Activated naive CD8-positive, alpha-beta T cell treated with anti-CD3 and anti-CD28 coated beads for 36 hours (primary cell): ENCODE results near the gene MAGEB1. TPM values are rescaled to one million over a fixed set of nuclear protein-coding genes. Genes with fewer than 3 reads are reported as not detected.

Experiments used
- DNase-seq: peaks from one replicate; pipeline ENCODE4 v3.0.0; 2021
- H3K27ac Mint-ChIP-seq: one replicate; pipeline ENCODE4 v1.8.0; 2022; ENCODE audit warnings: mild to moderate bottlenecking, moderate library complexity, mixed read lengths
- H3K27me3 Mint-ChIP-seq: one replicate; pipeline ENCODE4 v1.8.0; 2022; ENCODE audit warnings: mild to moderate bottlenecking, mixed read lengths
- H3K36me3 Mint-ChIP-seq: one replicate; pipeline ENCODE4 v1.8.0; 2021; ENCODE audit warnings: mild to moderate bottlenecking, mixed read lengths
- H3K4me1 Mint-ChIP-seq: one replicate; pipeline ENCODE4 v1.8.0; 2021; ENCODE audit warnings: mixed read lengths
- H3K4me3 Mint-ChIP-seq: one replicate; pipeline ENCODE4 v1.8.0; 2022; ENCODE audit warnings: mild to moderate bottlenecking, moderate library complexity, mixed read lengths
- H3K9me3 Mint-ChIP-seq: one replicate; pipeline ENCODE4 v1.8.0; 2022; ENCODE audit warnings: mixed read lengths
- total RNA-seq, 2 experiments: library from RNA; stranded (reverse); gene quantifications; one replicate each; pipeline ENCODE4 v1.2.3, GENCODE V29; 2021

The MAGEB1 gene
- total RNA-seq, 2 experiments from 2014 or later = not detected

- Mint-ChIP-seq H3K36me3 (no peaks in the 10 kb centered on the region), H3K27me3 (no peaks in the 10 kb centered on the region), H3K27ac (no peak overlapping the region), H3K9me3 (no peaks in the 10 kb centered on the region), H3K4me3 (no peak overlapping the region), H3K4me1 (no peaks in the 10 kb centered on the region)
- no peak for DNase-seq
Observed at GRCh38 chrX:30270639-30271038, 23.7 kb downstream of the MAGEB1 start.

- Mint-ChIP-seq H3K27me3 (no peaks in the 10 kb centered on the region), H3K9me3 (no peaks in the 10 kb centered on the region), H3K27ac (no peak overlapping the region), H3K4me3 (no peak overlapping the region), H3K4me1 (no peaks in the 10 kb centered on the region), H3K36me3 (no peaks in the 10 kb centered on the region)
- DNase-seq = no peak
Observed at GRCh38 chrX:30275498-30275897, 28.6 kb downstream of the MAGEB1 start.

GRCh38 chrX:30278365-30278764 is 31.4 kb downstream of the MAGEB1 start:
- H3K27ac Mint-ChIP-seq = no peak overlapping the region
- H3K9me3 Mint-ChIP-seq = no peaks in the 10 kb centered on the region
- H3K4me3 Mint-ChIP-seq = no peak overlapping the region
- H3K27me3 Mint-ChIP-seq = no peaks in the 10 kb centered on the region
- no peak for DNase-seq
- no peaks in the 10 kb centered on the region for H3K36me3 Mint-ChIP-seq
- no peaks in the 10 kb centered on the region for H3K4me1 Mint-ChIP-seq

DNA sequence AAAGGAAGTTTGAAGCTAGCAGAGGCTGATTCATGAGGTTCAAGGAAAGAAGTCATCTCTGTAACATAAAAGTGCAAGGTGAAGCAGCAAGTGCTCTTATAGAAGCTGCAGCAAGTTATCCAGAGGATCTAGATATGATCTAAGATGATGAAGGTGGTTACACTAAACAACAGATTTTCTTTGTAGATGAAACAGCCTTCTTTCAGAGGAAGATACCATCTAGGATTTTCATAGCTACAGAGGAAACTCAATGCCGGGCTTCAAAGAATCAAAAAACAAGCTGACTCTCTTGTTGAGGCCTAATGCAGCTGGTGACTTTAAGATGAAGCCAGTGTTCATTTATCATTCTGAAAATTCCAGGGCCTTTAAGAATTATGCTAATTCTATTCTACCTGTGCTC is 33.5 kb downstream of the MAGEB1 start:
- Mint-ChIP-seq H3K9me3 (no peaks in the 10 kb centered on the region), H3K27ac (no peak overlapping the region), H3K36me3 (no peaks in the 10 kb centered on the region), H3K4me3 (no peak overlapping the region), H3K27me3 (no peaks in the 10 kb centered on the region), H3K4me1 (no peaks in the 10 kb centered on the region)
- DNase-seq = no peak

- no peaks in the 10 kb centered on the region for H3K27me3 Mint-ChIP-seq
- H3K36me3 Mint-ChIP-seq = no peaks in the 10 kb centered on the region
- no peak overlapping the region for H3K4me3 Mint-ChIP-seq
- no peaks in the 10 kb centered on the region for H3K9me3 Mint-ChIP-seq
- no peak for DNase-seq
- no peak overlapping the region for H3K27ac Mint-ChIP-seq
- H3K4me1 Mint-ChIP-seq = no peaks in the 10 kb centered on the region
Observed at GRCh38 chrX:30282527-30282926, 35.6 kb downstream of the MAGEB1 start.

DNA sequence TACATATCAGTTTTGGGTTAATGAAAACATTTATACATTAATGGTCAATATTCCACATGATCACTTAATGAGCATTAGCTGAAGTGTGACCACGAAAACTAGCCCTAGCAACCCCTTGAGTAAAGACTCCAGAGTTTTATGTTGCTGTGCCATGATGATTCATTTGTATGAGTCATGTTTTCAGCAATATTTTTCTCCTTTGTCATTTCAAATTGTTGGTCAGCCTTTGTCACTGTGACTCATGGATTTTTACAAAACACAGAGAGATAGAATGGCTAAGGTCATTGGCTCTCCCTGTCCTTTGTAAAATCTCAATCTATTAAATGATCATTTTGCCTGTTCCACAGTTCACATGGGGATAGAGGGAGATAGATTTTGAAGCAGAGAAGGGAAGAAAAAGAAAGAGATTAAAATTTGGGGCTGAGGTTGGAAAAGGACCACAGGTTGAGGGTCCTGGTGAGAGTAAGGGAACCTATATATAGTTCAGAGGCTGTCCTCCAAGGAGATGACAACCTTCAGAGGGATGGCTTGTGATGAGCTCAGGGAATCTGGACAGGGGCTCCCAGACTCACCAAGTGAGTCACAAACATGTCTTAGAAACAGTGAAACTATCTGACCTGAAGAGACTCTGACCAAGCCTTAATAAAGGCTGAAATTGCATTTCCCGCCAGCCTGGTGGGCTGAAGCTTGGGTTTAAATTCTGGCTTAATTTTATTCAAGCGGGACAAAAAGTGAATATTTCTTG is 36.7 kb downstream of the MAGEB1 start:
- H3K9me3 Mint-ChIP-seq = no peaks in the 10 kb centered on the region
- no peak for DNase-seq
- H3K4me3 Mint-ChIP-seq = no peak overlapping the region
- no peak overlapping the region for H3K27ac Mint-ChIP-seq
- no peaks in the 10 kb centered on the region for H3K27me3 Mint-ChIP-seq
- H3K36me3 Mint-ChIP-seq = no peaks in the 10 kb centered on the region
- no peaks in the 10 kb centered on the region for H3K4me1 Mint-ChIP-seq

GRCh38 chrX:30296408-30297254 is 49.7 kb downstream of the MAGEB1 start:
- no peak overlapping the region for H3K4me3 Mint-ChIP-seq

GRCh38 chrX:30301208-30301607 is 54.3 kb downstream of the MAGEB1 start:
- Mint-ChIP-seq H3K4me3 (no peak overlapping the region), H3K4me1 (no peaks in the 10 kb centered on the region), H3K9me3 (no peaks in the 10 kb centered on the region), H3K36me3 (no peaks in the 10 kb centered on the region), H3K27me3 (no peaks in the 10 kb centered on the region), H3K27ac (no peak overlapping the region)
- DNase-seq = no peak

More at GRCh38 chrX:30296408-30297254, 49.7 kb downstream of the MAGEB1 start:
- no peak overlapping the region for H3K27ac Mint-ChIP-seq
- H3K36me3 Mint-ChIP-seq = no peaks in the 10 kb centered on the region
- no peaks in the 10 kb centered on the region for H3K4me1 Mint-ChIP-seq
- H3K27me3 Mint-ChIP-seq = no peaks in the 10 kb centered on the region
- no peak for DNase-seq
- no peaks in the 10 kb centered on the region for H3K9me3 Mint-ChIP-seq

Other genes with a start within 250 kb of the MAGEB1 start
- gene MAGEB2, start 31.6 kb upstream of the MAGEB1 start, total RNA-seq = not detected
- not detected for gene MAGEB3, start 16.5 kb upstream of the MAGEB1 start, total RNA-seq
- not detected for gene MAGEB4, start 5.1 kb upstream of the MAGEB1 start, total RNA-seq
- gene NR0B1, start 62.2 kb downstream of the MAGEB1 start, total RNA-seq = not detected